ENCODE results near the gene SLCO4A1. TPM values are rescaled to one million over a fixed set of nuclear protein-coding genes. Genes with fewer than 3 reads are reported as not detected.

SLCO4A1 gene
- total RNA-seq, 1 experiment from 2014 or later = 161 TPM

DNA sequence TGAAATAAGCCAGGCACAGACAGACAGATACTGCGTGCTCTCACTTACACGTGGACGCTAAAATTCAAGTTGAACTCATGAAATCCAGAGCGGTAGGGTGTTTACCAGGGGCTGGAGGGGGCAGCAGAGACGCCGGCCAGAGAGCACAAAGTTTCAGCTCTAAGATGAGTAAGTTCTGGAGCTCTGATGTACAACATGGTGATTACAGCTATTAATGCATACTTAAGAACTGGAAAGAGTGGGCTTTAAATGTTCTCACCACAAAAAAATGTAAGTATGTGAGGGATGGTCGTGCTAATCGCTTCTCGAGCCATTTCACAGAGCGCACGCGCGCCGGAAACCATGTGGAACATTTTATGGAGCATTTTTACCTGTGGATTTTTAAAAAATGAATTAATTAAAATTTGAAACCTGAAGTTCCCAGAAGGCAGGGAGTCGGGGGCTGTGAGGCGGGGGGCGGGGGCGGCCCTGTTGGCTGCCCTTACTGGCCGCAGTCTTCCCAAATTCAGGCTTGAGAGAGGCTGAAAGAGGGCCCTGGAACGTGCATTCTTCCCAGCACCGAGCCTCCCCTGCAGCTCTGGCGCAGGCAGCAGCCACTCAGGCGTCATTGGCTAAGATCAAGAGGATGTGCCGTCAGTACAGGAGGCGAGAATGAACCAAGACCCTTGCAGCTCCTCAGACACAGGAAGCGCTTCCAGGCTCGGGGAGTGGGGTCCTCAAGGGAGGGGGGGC, 8.5 kb upstream of the SLCO4A1 start:
- Histone ChIP-seq H2AFZ (ENCODE audit: low read length) (no peak overlapping the region), H3K27ac (ENCODE audit: low read length) (no peak overlapping the region), H3K9me2 (replicated peaks; ENCODE audit: low read length) (no peaks in the 10 kb centered on the region), H4K20me1 (ENCODE audit: low read length) (no peaks in the 10 kb centered on the region), H3K36me3 (ENCODE audit: low read depth, low read length) (no peaks in the 10 kb centered on the region), H3K4me3 (ENCODE audit: low read length) (no peak overlapping the region), H3K27me3 (ENCODE audit: low read length) (no peaks in the 10 kb centered on the region), H3K4me1 (ENCODE audit: insufficient read depth, low read length) (peaks cover 23% of the 10 kb centered on the region), H3K9ac (ENCODE audit: low read length) (no peak overlapping the region), H3K79me2 (ENCODE audit: low read length) (no peaks in the 10 kb centered on the region), H3K9me3 (ENCODE audit: low read length) (no peaks in the 10 kb centered on the region), H3K4me2 (ENCODE audit: low read length) (no peak overlapping the region), H3F3A (ENCODE audit: low read length, unreplicated experiment) (no peaks in the 10 kb centered on the region)
- ATAC-seq (no peak), DNase-seq (no peak)
- intact Hi-C loops (cut with micrococcal nuclease) = no loop called here
- TF ChIP-seq EZH2 (IDR thresholded peaks at IDR 0.05; ENCODE audit: low read length, unreplicated experiment) (no peak), EZH2phosphoT487 (IDR thresholded peaks at IDR 0.05; ENCODE audit: borderline replicate concordance, low read length) (no peak)
- TF ChIP-seq, protein P1, sequence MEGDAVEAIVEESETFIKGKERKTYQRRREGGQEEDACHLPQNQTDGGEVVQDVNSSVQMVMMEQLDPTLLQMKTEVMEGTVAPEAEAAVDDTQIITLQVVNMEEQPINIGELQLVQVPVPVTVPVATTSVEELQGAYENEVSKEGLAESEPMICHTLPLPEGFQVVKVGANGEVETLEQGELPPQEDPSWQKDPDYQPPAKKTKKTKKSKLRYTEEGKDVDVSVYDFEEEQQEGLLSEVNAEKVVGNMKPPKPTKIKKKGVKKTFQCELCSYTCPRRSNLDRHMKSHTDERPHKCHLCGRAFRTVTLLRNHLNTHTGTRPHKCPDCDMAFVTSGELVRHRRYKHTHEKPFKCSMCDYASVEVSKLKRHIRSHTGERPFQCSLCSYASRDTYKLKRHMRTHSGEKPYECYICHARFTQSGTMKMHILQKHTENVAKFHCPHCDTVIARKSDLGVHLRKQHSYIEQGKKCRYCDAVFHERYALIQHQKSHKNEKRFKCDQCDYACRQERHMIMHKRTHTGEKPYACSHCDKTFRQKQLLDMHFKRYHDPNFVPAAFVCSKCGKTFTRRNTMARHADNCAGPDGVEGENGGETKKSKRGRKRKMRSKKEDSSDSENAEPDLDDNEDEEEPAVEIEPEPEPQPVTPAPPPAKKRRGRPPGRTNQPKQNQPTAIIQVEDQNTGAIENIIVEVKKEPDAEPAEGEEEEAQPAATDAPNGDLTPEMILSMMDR (conservative IDR thresholded peaks at IDR 0.05; ENCODE audit: low read depth, low read length) = no peak
- no TSS peak for BruUV-seq (replicated peaks)
- POLR2A ChIA-PET (ENCODE audit: unreplicated experiment) = interaction anchor here (1.0 kb wide), 1 partner anchor 161 kb away, joined by 5 read pairs; no protein-coding TSS in a partner anchor
- CTCF ChIA-PET = interaction anchor here (0.6 kb wide), 1 partner anchor 30 kb away, joined by 5 read pairs; no protein-coding TSS in a partner anchor

- ATAC-seq = no peak
- POLR2A ChIA-PET (ENCODE audit: unreplicated experiment) = interaction anchor here (1.0 kb wide), 1 partner anchor 160 kb away, joined by 5 read pairs; no protein-coding TSS in a partner anchor
Measured at GRCh38 chr20:62634330-62634967, 7.9 kb upstream of the SLCO4A1 start.

More at GRCh38 chr20:62634330-62634967, 7.9 kb upstream of the SLCO4A1 start:
- Histone ChIP-seq H3K4me2 (ENCODE audit: low read length) (no peak overlapping the region), H3K4me3 (ENCODE audit: low read length) (no peak overlapping the region), H3K36me3 (ENCODE audit: low read depth, low read length) (no peaks in the 10 kb centered on the region), H3K9ac (ENCODE audit: low read length) (no peak overlapping the region), H3K27ac (ENCODE audit: low read length) (no peak overlapping the region), H3K27me3 (ENCODE audit: low read length) (no peaks in the 10 kb centered on the region), H4K20me1 (ENCODE audit: low read length) (no peaks in the 10 kb centered on the region), H3K79me2 (ENCODE audit: low read length) (no peaks in the 10 kb centered on the region), H3F3A (ENCODE audit: low read length, unreplicated experiment) (no peaks in the 10 kb centered on the region), H3K4me1 (ENCODE audit: insufficient read depth, low read length) (peaks cover 17% of the 10 kb centered on the region), H3K9me2 (replicated peaks; ENCODE audit: low read length) (no peaks in the 10 kb centered on the region), H3K9me3 (ENCODE audit: low read length) (no peaks in the 10 kb centered on the region), H2AFZ (ENCODE audit: low read length) (no peak overlapping the region)
- no TSS peak for BruUV-seq (replicated peaks)
- intact Hi-C loops (cut with micrococcal nuclease) = no loop called here
- TF ChIP-seq EZH2 (IDR thresholded peaks at IDR 0.05; ENCODE audit: low read length, unreplicated experiment) (no peak), EZH2phosphoT487 (IDR thresholded peaks at IDR 0.05; ENCODE audit: borderline replicate concordance, low read length) (no peak)
- TF ChIP-seq, protein P1 (conservative IDR thresholded peaks at IDR 0.05; ENCODE audit: low read depth, low read length) = no peak
- DNase-seq = no peak
- CTCF ChIA-PET = no interaction called here
